Suprapubic skin (tissue), 4 donors: ENCODE results near the gene ATOH7. TPM values are rescaled to one million over a fixed set of nuclear protein-coding genes. Genes with fewer than 3 reads are reported as not detected.

Source experiments
- DNase-seq, 2 donors: peaks; one replicate each; pipeline ENCODE4 v3.0.0-alpha.2; 2019; ENCODE audit warnings: low spot score in 2 of 2
- H3K27ac ChIP-seq: fragments of 200-600 bp; sonication (generic); one replicate; pipeline ENCODE4 v1.5.1; 2019
- H3K27me3 ChIP-seq: fragments of 200-600 bp; sonication (generic); one replicate; pipeline ENCODE4 v1.5.1; 2019
- H3K36me3 ChIP-seq: fragments of 200-600 bp; sonication (generic); one replicate; pipeline ENCODE4 v1.5.1; 2019
- H3K4me1 ChIP-seq: fragments of 200-600 bp; sonication (generic); one replicate; pipeline ENCODE4 v1.5.1; 2019
- H3K4me3 ChIP-seq: fragments of 200-600 bp; sonication (generic); one replicate; pipeline ENCODE4 v1.5.1; 2019; ENCODE audit warnings: mild to moderate bottlenecking
- H3K9me3 ChIP-seq: fragments of 200-600 bp; sonication (generic); one replicate; pipeline ENCODE4 v1.5.1; 2019
- EP300 ChIP-seq: sonication (generic); formaldehyde crosslinking; IDR thresholded peaks from one replicate; pipeline ENCODE4 v1.6.1; 2017; ENCODE audit warnings: antibody characterized with exemption
- POLR2A ChIP-seq, 2 donors: fragments of 450-650 bp; IDR thresholded peaks; one replicate each; pipeline ENCODE4 v1.6.1; 2017; ENCODE audit warnings: antibody characterized with exemption in 2 of 2, mild to moderate bottlenecking in 2 of 2, moderate library complexity in 2 of 2
- POLR2AphosphoS5 ChIP-seq, 3 donors: sonication (generic); formaldehyde crosslinking; IDR thresholded peaks; one replicate each; pipeline ENCODE4 v1.6.1; 2017; ENCODE audit warnings: antibody characterized with exemption in 3 of 3
- WGBS: methylation state at CpG from one replicate; pipeline ENCODE4 v1.1.5; 2018; 5-methylcytosine and 5-hydroxymethylcytosine counted together
- total RNA-seq, 4 donors: library from RNA; depleted of rRNA; stranded (reverse); fragments of >200 nt; gene quantifications; one replicate each; pipeline ENCODE4 v1.1.0, GENCODE V29; 2016
- TF ChIP-seq, protein P1 (sequence below), 2 donors: fragments of 200-600 bp in 1 of 2; fragments of 450-650 bp in 1 of 2; sonication (generic) in 1 of 2; IDR thresholded peaks; one replicate each; pipeline ENCODE4 v1.5.1; 2016 to 2019; ENCODE audit warnings: antibody characterized with exemption in 2 of 2, mild to moderate bottlenecking in 1 of 2, moderate library complexity in 1 of 2

The ATOH7 gene
- total RNA-seq, 4 donors from 2014 or later = not detected

DNA sequence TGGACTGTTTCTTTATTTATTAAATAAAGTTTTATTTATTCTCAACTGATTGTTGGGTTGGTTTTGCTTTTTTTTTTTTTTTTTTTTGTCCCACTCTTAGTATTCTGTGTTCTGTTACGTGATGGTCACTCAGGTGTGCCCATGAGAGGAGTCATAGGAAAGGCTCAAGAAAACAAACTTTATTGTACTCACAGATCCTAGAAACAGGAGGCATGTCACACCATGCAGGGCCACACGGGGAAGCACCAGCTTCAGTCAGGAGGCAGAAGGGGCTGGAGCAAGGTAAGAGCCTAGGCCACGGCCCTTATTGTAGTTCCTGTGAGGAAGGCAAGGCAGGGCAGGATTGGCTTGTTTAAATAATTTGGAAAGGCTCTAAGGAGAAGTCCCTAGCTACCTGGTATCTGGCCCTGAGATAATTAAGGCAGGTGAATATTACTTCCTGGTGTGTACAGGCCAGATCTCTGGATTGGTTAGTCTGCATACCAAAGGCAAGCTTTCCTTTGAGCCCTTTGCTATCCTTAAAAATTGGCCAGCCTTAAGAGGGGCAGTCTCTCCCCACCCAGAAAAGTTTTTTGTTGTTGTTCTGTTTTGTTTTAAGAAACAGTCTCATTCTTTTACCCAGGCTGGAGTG, 8.3 kb downstream of the ATOH7 start:
- TF ChIP-seq POLR2A (IDR thresholded peaks at IDR 0.05) (no peak), POLR2AphosphoS5 (IDR thresholded peaks at IDR 0.05) (no peak), EP300 (no peak)
- TF ChIP-seq, protein P1, sequence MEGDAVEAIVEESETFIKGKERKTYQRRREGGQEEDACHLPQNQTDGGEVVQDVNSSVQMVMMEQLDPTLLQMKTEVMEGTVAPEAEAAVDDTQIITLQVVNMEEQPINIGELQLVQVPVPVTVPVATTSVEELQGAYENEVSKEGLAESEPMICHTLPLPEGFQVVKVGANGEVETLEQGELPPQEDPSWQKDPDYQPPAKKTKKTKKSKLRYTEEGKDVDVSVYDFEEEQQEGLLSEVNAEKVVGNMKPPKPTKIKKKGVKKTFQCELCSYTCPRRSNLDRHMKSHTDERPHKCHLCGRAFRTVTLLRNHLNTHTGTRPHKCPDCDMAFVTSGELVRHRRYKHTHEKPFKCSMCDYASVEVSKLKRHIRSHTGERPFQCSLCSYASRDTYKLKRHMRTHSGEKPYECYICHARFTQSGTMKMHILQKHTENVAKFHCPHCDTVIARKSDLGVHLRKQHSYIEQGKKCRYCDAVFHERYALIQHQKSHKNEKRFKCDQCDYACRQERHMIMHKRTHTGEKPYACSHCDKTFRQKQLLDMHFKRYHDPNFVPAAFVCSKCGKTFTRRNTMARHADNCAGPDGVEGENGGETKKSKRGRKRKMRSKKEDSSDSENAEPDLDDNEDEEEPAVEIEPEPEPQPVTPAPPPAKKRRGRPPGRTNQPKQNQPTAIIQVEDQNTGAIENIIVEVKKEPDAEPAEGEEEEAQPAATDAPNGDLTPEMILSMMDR (IDR thresholded peaks at IDR 0.05) = no peak
- no peaks in the 10 kb centered on the region for H3K27me3 ChIP-seq
- H3K9me3 ChIP-seq = no peaks in the 10 kb centered on the region
- H3K4me3 ChIP-seq = no peak overlapping the region
- WGBS = 74% methylated on average over 3 of the region's 3 CpGs
- DNase-seq = no peak
- H3K27ac ChIP-seq = no peak overlapping the region
- H3K4me1 ChIP-seq = no peaks in the 10 kb centered on the region
- H3K36me3 ChIP-seq = no peaks in the 10 kb centered on the region

DNA sequence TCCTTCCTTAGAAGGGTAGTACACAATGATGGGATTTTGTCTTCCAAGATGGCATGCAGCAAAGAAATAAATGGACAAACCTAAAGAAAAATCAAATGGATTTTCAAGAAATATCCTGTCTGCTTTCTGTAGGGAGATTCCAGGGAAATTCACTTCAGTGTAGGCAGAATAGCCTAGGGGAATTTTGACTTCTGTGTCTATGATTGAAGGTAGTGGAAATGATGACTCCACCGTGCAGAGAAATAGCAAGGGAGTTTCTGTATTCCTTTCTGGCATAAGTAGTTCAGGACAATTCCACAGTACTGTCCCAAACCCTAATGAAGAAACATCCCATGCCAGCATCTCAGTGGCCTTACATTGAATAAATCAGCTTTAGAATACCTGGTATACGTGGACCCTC, 9.5 kb downstream of the ATOH7 start:
- WGBS = 63% methylated on average over 2 of the region's 2 CpGs
- Histone ChIP-seq H3K36me3 (no peaks in the 10 kb centered on the region), H3K4me3 (no peak overlapping the region), H3K27me3 (no peaks in the 10 kb centered on the region), H3K9me3 (no peaks in the 10 kb centered on the region), H3K4me1 (no peaks in the 10 kb centered on the region), H3K27ac (no peak overlapping the region)
- no peak for DNase-seq
- no peak for TF ChIP-seq EP300
- TF ChIP-seq POLR2AphosphoS5 (IDR thresholded peaks at IDR 0.05) = no peak
- TF ChIP-seq, protein P1 (IDR thresholded peaks at IDR 0.05) = no peak
- TF ChIP-seq POLR2A (IDR thresholded peaks at IDR 0.05) = no peak

DNA sequence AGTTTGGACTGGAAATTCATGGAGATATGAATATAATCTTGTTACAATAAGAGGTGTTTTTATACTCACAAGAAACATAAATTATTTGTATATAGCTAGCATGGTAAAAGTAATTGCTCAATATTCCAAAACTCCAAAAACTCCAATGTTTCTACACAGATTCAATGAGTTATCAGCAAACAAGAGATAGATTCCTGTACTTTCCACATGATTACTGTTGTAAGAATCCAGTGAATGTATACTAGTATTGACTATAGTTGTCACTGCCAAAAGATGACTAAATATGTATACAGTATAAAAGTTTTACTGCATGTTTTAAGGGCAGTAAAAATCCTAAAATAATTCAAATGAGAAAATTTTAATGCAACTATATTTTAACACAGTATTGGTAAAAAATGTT, 10.7 kb downstream of the ATOH7 start:
- H3K27me3 ChIP-seq = no peaks in the 10 kb centered on the region
- TF ChIP-seq, protein P1 (IDR thresholded peaks at IDR 0.05) = no peak
- TF ChIP-seq EP300 = no peak
- TF ChIP-seq POLR2A (IDR thresholded peaks at IDR 0.05) = no peak
- no peak for TF ChIP-seq POLR2AphosphoS5 (IDR thresholded peaks at IDR 0.05)

DNA sequence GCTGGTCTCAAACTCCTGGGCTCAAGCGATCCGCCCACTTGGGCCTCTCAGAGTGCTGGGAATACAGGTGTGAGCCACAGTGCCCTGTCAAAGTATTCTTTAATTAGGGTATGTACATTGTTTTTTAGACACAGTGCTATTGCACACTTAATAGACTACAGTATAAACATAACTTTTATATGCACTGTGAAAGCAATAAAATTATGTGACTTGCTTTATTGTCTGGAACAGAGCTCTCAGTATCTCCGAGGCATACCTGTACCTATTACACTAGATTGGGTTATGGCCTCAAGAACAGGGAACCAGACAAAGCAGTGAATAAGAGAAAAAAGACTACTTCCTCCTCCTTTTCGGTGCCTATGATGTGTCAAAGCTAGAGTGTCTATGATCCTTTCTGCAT, 13.1 kb downstream of the ATOH7 start:
- DNase-seq = no peak
- no peak for TF ChIP-seq EP300
- TF ChIP-seq POLR2A (IDR thresholded peaks at IDR 0.05) = no peak
- TF ChIP-seq, protein P1 (IDR thresholded peaks at IDR 0.05) = no peak
- no peak for TF ChIP-seq POLR2AphosphoS5 (IDR thresholded peaks at IDR 0.05)
- WGBS = 86% methylated on average over 4 of the region's 4 CpGs
- Histone ChIP-seq H3K27ac (no peak overlapping the region), H3K9me3 (no peaks in the 10 kb centered on the region), H3K36me3 (no peaks in the 10 kb centered on the region), H3K27me3 (no peaks in the 10 kb centered on the region), H3K4me3 (no peak overlapping the region), H3K4me1 (no peaks in the 10 kb centered on the region)

More for the DNA sequence above, 10.7 kb downstream of the ATOH7 start:
- Histone ChIP-seq H3K9me3 (no peaks in the 10 kb centered on the region), H3K36me3 (no peaks in the 10 kb centered on the region), H3K4me1 (no peaks in the 10 kb centered on the region), H3K27ac (no peak overlapping the region), H3K4me3 (no peak overlapping the region)
- DNase-seq = no peak

DNA sequence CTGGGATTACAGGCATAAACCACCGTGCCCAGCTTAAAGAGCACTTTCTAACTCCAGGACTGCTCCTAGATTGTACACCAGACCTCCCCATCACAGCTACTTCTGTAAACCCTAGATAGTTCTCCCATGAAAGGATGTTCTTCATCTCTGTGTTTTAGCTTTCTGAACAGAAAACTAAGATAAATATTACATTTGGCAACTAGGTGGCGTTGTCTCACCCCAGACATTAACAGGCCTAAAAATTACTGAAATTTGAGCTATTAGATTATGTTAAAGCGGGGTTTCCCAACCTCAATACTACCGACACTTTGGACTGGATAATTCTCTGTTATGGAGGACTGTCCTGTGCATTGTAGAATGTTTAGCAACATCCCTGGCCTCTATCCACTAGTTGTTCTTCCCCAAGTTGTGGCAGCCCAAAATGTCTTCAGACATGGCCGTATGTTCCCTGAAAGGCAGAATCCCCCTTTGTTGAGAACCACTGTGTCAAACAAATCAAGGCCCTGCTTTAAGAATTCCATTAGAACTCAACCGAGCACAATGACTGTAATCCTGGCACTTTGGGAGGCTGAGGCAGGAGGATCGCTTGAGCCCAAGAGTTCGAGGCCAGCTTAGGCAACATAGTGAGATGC, 19.1 kb downstream of the ATOH7 start:
- H3K36me3 ChIP-seq = no peaks in the 10 kb centered on the region
- H3K4me1 ChIP-seq = no peaks in the 10 kb centered on the region
- no peak overlapping the region for H3K27ac ChIP-seq
- no peaks in the 10 kb centered on the region for H3K27me3 ChIP-seq
- TF ChIP-seq EP300 = no peak
- no peak for TF ChIP-seq POLR2A (IDR thresholded peaks at IDR 0.05)
- no peak for TF ChIP-seq POLR2AphosphoS5 (IDR thresholded peaks at IDR 0.05)
- TF ChIP-seq, protein P1 (IDR thresholded peaks at IDR 0.05) = peak in 1 of 2 donors; percentile 42
- WGBS = 65% methylated on average over 8 of the region's 8 CpGs
- no peak overlapping the region for H3K4me3 ChIP-seq
- no peaks in the 10 kb centered on the region for H3K9me3 ChIP-seq
- DNase-seq = no peak
